Mucosa of stomach (tissue), 1 donor: ENCODE measurements around the gene S100A1.
"Not testable (repeated sequence)": the region's sequence is repeated elsewhere in the genome, so short reads cannot be mapped to it uniquely, and the experiment has no call there.

ENCODE experiments used
- H3K27me3 ChIP-seq: one replicate; pipeline ENCODE4 v1.7.0; 2013; ENCODE audit warnings: mild to moderate bottlenecking, low read length; ENCODE audit not compliant: control insufficient read depth, insufficient read depth
- H3K36me3 ChIP-seq: one replicate; pipeline ENCODE4 v1.7.0; 2013; ENCODE audit warnings: low read length; ENCODE audit not compliant: control insufficient read depth, insufficient read depth
- H3K4me1 ChIP-seq: one replicate; pipeline ENCODE4 v1.7.0; 2013; ENCODE audit warnings: mild to moderate bottlenecking, low read length; ENCODE audit not compliant: control insufficient read depth, insufficient read depth
- H3K4me3 ChIP-seq: one replicate; pipeline ENCODE4 v1.7.0; 2013; ENCODE audit warnings: low read length
- H3K9ac ChIP-seq: one replicate; pipeline ENCODE4 v1.7.0; 2013; ENCODE audit warnings: mild to moderate bottlenecking, low read length, moderate library complexity
- H3K9me3 ChIP-seq: one replicate; pipeline ENCODE4 v1.7.0; 2013; ENCODE audit warnings: mild to moderate bottlenecking, low read length, moderate library complexity; ENCODE audit not compliant: control insufficient read depth
- donor health status: Pancreatic carcinoma.

The S100A1 gene

GRCh38 chr1:153635872-153636271, 7.6 kb downstream of the S100A1 start:
- Histone ChIP-seq H3K36me3 (peaks cover 7% of the 10 kb centered on the region), H3K4me3 (no peak overlapping the region), H3K9ac (no peak overlapping the region), H3K27me3 (no peaks in the 10 kb centered on the region), H3K9me3 (no peaks in the 10 kb centered on the region), H3K4me1 (peaks cover 46% of the 10 kb centered on the region)

GRCh38 chr1:153636312-153636711, 8.1 kb downstream of the S100A1 start:
- no peak overlapping the region for H3K9ac ChIP-seq
- H3K4me3 ChIP-seq, result no peak overlapping the region
- peaks cover 7% of the 10 kb centered on the region for H3K36me3 ChIP-seq

GRCh38 chr1:153638261-153638660, 10.0 kb downstream of the S100A1 start:
- H3K9ac ChIP-seq, result no peak overlapping the region
- H3K36me3 ChIP-seq, result peaks cover 10% of the 10 kb centered on the region
- no peaks in the 10 kb centered on the region for H3K9me3 ChIP-seq
- no peaks in the 10 kb centered on the region for H3K27me3 ChIP-seq
- H3K4me3 ChIP-seq, result no peak overlapping the region
- peaks cover 32% of the 10 kb centered on the region for H3K4me1 ChIP-seq

More at GRCh38 chr1:153636312-153636711, 8.1 kb downstream of the S100A1 start:
- Histone ChIP-seq H3K27me3 (no peaks in the 10 kb centered on the region), H3K9me3 (no peaks in the 10 kb centered on the region), H3K4me1 (peaks cover 42% of the 10 kb centered on the region)

- H3K4me1 ChIP-seq, result peaks cover 30% of the 10 kb centered on the region
- no peak overlapping the region for H3K9ac ChIP-seq
- H3K27me3 ChIP-seq, result no peaks in the 10 kb centered on the region
- H3K4me3 ChIP-seq, result no peak overlapping the region
- H3K36me3 ChIP-seq, result peaks cover 10% of the 10 kb centered on the region
- H3K9me3 ChIP-seq, result no peaks in the 10 kb centered on the region
These were observed 11.0 kb downstream of the S100A1 start for GRCh38 chr1:153639280-153639679.

- H3K9me3 ChIP-seq, H3K4me3 ChIP-seq, H3K27me3 ChIP-seq, H3K9ac ChIP-seq: not testable (repeated sequence)
- Histone ChIP-seq H3K4me1 (peaks cover 30% of the 10 kb centered on the region), H3K36me3 (peaks cover 11% of the 10 kb centered on the region)
These were observed 12.0 kb downstream of the S100A1 start for GRCh38 chr1:153640213-153640612.

- peaks cover 15% of the 10 kb centered on the region for H3K36me3 ChIP-seq
- peaks cover 24% of the 10 kb centered on the region for H3K4me1 ChIP-seq
These were observed 12.6 kb downstream of the S100A1 start for GRCh38 chr1:153640861-153641260.

GRCh38 chr1:153642161-153642560, 13.9 kb downstream of the S100A1 start:
- Histone ChIP-seq H3K27me3 (no peaks in the 10 kb centered on the region), H3K4me1 (peaks cover 11% of the 10 kb centered on the region), H3K4me3 (no peak overlapping the region), H3K36me3 (peaks cover 8% of the 10 kb centered on the region), H3K9ac (no peak overlapping the region), H3K9me3 (no peaks in the 10 kb centered on the region)

More at GRCh38 chr1:153640861-153641260, 12.6 kb downstream of the S100A1 start:
- no peaks in the 10 kb centered on the region for H3K27me3 ChIP-seq
- H3K9ac ChIP-seq, result no peak overlapping the region
- no peaks in the 10 kb centered on the region for H3K9me3 ChIP-seq
- no peak overlapping the region for H3K4me3 ChIP-seq

- H3K4me1 ChIP-seq, result peaks cover 2% of the 10 kb centered on the region
- peaks cover 8% of the 10 kb centered on the region for H3K36me3 ChIP-seq
- no peaks in the 10 kb centered on the region for H3K27me3 ChIP-seq
- no peak overlapping the region for H3K9ac ChIP-seq
- H3K4me3 ChIP-seq, result no peak overlapping the region
- H3K9me3 ChIP-seq, result no peaks in the 10 kb centered on the region
These were observed 14.9 kb downstream of the S100A1 start for GRCh38 chr1:153643100-153643499.

- Histone ChIP-seq H3K9ac (no peak overlapping the region), H3K36me3 (peaks cover 8% of the 10 kb centered on the region), H3K4me1 (peaks cover 2% of the 10 kb centered on the region), H3K9me3 (no peaks in the 10 kb centered on the region), H3K4me3 (no peak overlapping the region), H3K27me3 (no peaks in the 10 kb centered on the region)
These were observed 15.6 kb downstream of the S100A1 start for GRCh38 chr1:153643816-153644215.

- Histone ChIP-seq H3K9ac (no peak overlapping the region), H3K27me3 (no peaks in the 10 kb centered on the region), H3K4me1 (peaks cover 14% of the 10 kb centered on the region), H3K9me3 (no peaks in the 10 kb centered on the region), H3K4me3 (no peak overlapping the region), H3K36me3 (peaks cover 8% of the 10 kb centered on the region)
These were observed 18.6 kb downstream of the S100A1 start for GRCh38 chr1:153646672-153647345.

- H3K36me3 ChIP-seq, result peaks cover 5% of the 10 kb centered on the region
- H3K9ac ChIP-seq, result no peak overlapping the region
- H3K9me3 ChIP-seq, result no peaks in the 10 kb centered on the region
- no peak overlapping the region for H3K4me3 ChIP-seq
- peaks cover 14% of the 10 kb centered on the region for H3K4me1 ChIP-seq
- no peaks in the 10 kb centered on the region for H3K27me3 ChIP-seq
These were observed 19.1 kb downstream of the S100A1 start for GRCh38 chr1:153647346-153647714.

GRCh38 chr1:153648000-153648643, 19.9 kb downstream of the S100A1 start:
- Histone ChIP-seq H3K9me3 (no peaks in the 10 kb centered on the region), H3K36me3 (peaks cover 5% of the 10 kb centered on the region), H3K27me3 (no peaks in the 10 kb centered on the region), H3K9ac (no peak overlapping the region), H3K4me1 (peaks cover 21% of the 10 kb centered on the region), H3K4me3 (no peak overlapping the region)
